ENCODE data around the gene UPB1.
"Not testable (repeated sequence)": the region's sequence is repeated elsewhere in the genome, so short reads cannot be mapped to it uniquely, and the experiment has no call there.

Gene UPB1

DNA sequence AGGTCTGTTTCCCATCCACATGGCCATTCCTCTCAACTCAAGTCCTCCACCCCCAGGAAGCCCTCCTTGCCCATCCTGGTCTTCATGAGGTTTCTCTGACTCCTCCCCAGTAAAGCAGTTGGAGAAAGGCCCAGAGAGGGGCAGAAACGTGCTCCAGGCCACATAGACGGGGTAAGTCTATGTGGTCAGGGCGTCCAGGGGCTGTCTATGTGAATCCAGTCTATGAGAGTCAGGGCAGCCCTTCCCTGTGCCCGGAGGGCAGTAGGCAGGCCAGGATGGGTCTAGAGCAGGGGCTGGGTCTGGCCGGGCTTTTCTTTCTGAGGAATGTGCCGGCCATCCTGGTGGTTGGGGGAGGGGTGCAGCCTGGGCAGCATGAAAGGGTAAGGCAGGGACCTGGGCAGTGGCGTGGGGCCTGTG, 48.1 kb downstream of the UPB1 start:
- DNase-seq (ENCODE audit: extremely low spot score): no peak
- TF ChIP-seq SUZ12 (IDR thresholded peaks at IDR 0.05) (no peak), FOXM1 (IDR thresholded peaks at IDR 0.05; ENCODE audit: borderline replicate concordance) (no peak), ELF4 (IDR thresholded peaks at IDR 0.05) (no peak), NFRKB (IDR thresholded peaks at IDR 0.05) (no peak), TARDBP (IDR thresholded peaks at IDR 0.05) (no peak), SP1 (IDR thresholded peaks at IDR 0.05) (no peak), FOXA1 (IDR thresholded peaks at IDR 0.05) (no peak), HDGF (IDR thresholded peaks at IDR 0.05; ENCODE audit: borderline replicate concordance) (no peak), ZNF384 (IDR thresholded peaks at IDR 0.05) (no peak), FOXK2 (IDR thresholded peaks at IDR 0.05) (no peak), PKNOX1 (IDR thresholded peaks at IDR 0.05) (no peak), L3MBTL2 (conservative IDR thresholded peaks at IDR 0.05) (no peak), BHLHE40 (IDR thresholded peaks at IDR 0.05; ENCODE audit: borderline replicate concordance) (no peak), ARNT (IDR thresholded peaks at IDR 0.05) (no peak), CTBP1 (IDR thresholded peaks at IDR 0.05; ENCODE audit: borderline replicate concordance) (no peak), LEF1 (IDR thresholded peaks at IDR 0.05; ENCODE audit: borderline replicate concordance) (no peak)
- ChIA-PET CTCF (no interaction called here), POLR2A (no interaction called here)

DNA sequence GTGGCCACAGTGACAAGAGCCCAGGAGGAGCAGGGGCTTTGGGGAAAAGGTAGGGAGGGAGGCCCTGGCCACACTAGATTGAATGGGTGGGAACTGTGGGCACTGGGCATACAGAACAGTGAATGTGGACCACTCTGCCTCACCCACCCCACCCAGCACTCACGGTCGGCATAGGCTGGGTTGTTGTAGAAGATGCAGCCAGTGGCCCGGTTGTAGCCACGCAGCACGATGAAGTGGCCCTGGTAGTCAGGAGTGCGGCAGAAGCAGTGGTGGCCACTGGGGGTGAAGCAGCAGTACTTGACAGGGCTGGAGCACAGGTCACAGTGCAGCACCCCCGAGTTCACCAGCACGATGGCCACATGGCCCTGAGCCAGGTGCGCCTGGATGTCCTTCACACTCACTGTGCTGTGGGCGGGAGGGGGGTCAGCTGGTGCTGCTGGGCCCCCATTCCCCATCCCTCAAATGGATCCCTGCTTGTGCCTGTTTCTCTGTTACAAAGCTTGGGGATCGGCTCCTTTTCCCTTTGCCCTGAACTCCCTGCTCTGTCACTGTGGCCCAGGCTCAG, 48.6 kb downstream of the UPB1 start:
- no peak for DNase-seq (ENCODE audit: extremely low spot score)
- ChIA-PET CTCF (no interaction called here), POLR2A (no interaction called here)
- no peak for TF ChIP-seq L3MBTL2 (conservative IDR thresholded peaks at IDR 0.05)
- no peak for TF ChIP-seq HDGF (IDR thresholded peaks at IDR 0.05; ENCODE audit: borderline replicate concordance)
- no peak for TF ChIP-seq FOXA1 (IDR thresholded peaks at IDR 0.05)
- TF ChIP-seq FOXM1 (IDR thresholded peaks at IDR 0.05; ENCODE audit: borderline replicate concordance): no peak
- TF ChIP-seq ARNT (IDR thresholded peaks at IDR 0.05): no peak
- no peak for TF ChIP-seq BHLHE40 (IDR thresholded peaks at IDR 0.05; ENCODE audit: borderline replicate concordance)
- TF ChIP-seq SP1 (IDR thresholded peaks at IDR 0.05): no peak
- no peak for TF ChIP-seq ELF4 (IDR thresholded peaks at IDR 0.05)

GRCh38 chr22:24548812-24549211, 53.7 kb downstream of the UPB1 start:
- no peak for DNase-seq (ENCODE audit: extremely low spot score)
- POLR2A ChIA-PET: interaction anchor here (1.1 kb wide), 1 partner anchor 10 kb away, joined by 3 read pairs; no protein-coding TSS in a partner anchor
- TF ChIP-seq ARNT (IDR thresholded peaks at IDR 0.05) (no peak), PKNOX1 (IDR thresholded peaks at IDR 0.05) (no peak), SP1 (IDR thresholded peaks at IDR 0.05) (no peak), TARDBP (IDR thresholded peaks at IDR 0.05) (no peak), SUZ12 (IDR thresholded peaks at IDR 0.05) (no peak), BHLHE40 (IDR thresholded peaks at IDR 0.05; ENCODE audit: borderline replicate concordance) (no peak), L3MBTL2 (conservative IDR thresholded peaks at IDR 0.05) (no peak), FOXK2 (IDR thresholded peaks at IDR 0.05) (no peak), LEF1 (IDR thresholded peaks at IDR 0.05; ENCODE audit: borderline replicate concordance) (no peak), HDGF (IDR thresholded peaks at IDR 0.05; ENCODE audit: borderline replicate concordance) (no peak), FOXM1 (IDR thresholded peaks at IDR 0.05; ENCODE audit: borderline replicate concordance) (no peak), NFRKB (IDR thresholded peaks at IDR 0.05) (no peak), ELF4 (IDR thresholded peaks at IDR 0.05) (no peak), FOXA1 (IDR thresholded peaks at IDR 0.05) (no peak), ZNF384 (IDR thresholded peaks at IDR 0.05) (no peak), CTBP1 (IDR thresholded peaks at IDR 0.05; ENCODE audit: borderline replicate concordance) (no peak)
- CTCF ChIA-PET: no interaction called here

DNA sequence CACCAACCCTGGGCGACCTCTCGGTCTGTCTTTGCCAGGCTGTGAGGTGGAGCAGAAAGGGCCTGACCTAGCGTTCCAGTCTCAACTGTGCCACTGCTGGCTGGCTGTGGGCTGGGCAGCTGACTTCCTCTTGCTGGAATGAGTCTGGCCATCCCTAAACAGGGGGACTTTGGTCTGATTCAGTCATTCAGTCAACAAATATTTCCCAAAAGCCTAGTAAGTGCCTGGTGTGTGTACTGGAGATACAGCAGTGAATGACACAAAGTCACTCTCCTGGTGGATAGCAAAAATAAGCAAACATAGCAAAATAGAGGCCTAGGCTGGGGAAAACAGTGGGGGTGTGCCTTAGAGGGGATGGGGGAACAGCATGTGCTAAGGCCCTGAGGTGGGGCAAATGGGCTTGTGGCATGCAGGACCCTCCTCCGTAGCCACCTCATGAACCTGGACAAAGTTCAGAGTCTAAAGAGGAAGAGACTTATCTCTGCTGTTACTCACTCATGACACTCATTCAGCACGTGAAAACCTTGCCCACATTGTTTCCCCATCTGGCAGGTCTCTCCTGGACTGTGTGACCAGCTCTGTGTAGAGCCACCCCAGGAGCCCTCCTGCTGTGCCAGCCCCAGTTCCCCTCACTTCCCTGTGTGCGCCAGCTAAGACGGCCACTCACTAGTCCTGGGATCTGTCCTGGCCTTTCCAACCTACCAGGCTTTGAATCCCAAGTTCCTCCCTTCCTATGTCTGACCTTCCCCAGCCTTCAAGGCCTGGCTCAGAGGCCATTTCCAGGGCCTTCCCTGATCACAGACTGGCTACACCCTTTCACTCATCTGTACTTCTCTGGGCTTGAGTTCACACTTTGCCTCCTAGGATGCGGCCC, 55.1 kb downstream of the UPB1 start:
- DNase-seq (ENCODE audit: extremely low spot score): no peak
- POLR2A ChIA-PET: interaction anchor here (1.1 kb wide), 1 partner anchor 9 kb away, joined by 3 read pairs; no protein-coding TSS in a partner anchor
- CTCF ChIA-PET: no interaction called here

DNA sequence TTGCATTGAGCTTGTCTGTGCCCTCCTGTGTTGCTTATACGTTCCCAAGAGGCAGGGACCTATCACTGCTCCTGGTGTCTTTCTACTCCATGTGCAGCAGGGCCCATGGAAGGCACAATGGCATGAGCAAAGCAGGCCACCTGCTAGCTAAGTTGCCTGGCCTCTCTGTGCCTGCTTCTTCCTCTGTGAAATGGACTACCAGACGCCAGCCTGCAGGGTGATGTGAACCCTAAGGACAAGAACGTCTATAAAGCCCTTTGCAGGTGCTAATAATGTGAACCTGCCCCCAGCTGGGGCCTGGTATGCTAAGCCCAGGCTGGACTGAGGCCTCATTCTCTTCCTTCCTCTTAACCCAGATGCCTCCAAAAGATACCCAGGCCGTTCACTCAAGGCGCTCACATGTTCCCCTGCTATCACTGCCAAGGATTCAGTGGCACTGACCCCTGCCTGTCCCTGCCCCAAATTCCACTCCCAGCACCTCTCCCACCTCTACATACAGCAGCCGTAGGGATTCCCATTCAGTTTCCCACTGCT, 55.8 kb downstream of the UPB1 start:
- CTCF ChIA-PET: no interaction called here
- TF ChIP-seq SUZ12 (IDR thresholded peaks at IDR 0.05): no peak
- TF ChIP-seq BHLHE40 (IDR thresholded peaks at IDR 0.05; ENCODE audit: borderline replicate concordance): no peak
- TF ChIP-seq FOXM1 (IDR thresholded peaks at IDR 0.05; ENCODE audit: borderline replicate concordance): no peak
- no peak for TF ChIP-seq NFRKB (IDR thresholded peaks at IDR 0.05)
- no peak for TF ChIP-seq ELF4 (IDR thresholded peaks at IDR 0.05)
- TF ChIP-seq ZNF384 (IDR thresholded peaks at IDR 0.05): no peak
- no peak for TF ChIP-seq FOXA1 (IDR thresholded peaks at IDR 0.05)
- TF ChIP-seq SP1 (IDR thresholded peaks at IDR 0.05): no peak
- no peak for TF ChIP-seq TARDBP (IDR thresholded peaks at IDR 0.05)
- TF ChIP-seq PKNOX1 (IDR thresholded peaks at IDR 0.05): no peak
- no peak for TF ChIP-seq CTBP1 (IDR thresholded peaks at IDR 0.05; ENCODE audit: borderline replicate concordance)
- no peak for TF ChIP-seq HDGF (IDR thresholded peaks at IDR 0.05; ENCODE audit: borderline replicate concordance)
- no peak for DNase-seq (ENCODE audit: extremely low spot score)
- POLR2A ChIA-PET: no interaction called here

More for the DNA sequence above, 55.1 kb downstream of the UPB1 start:
- no peak for TF ChIP-seq ZNF384 (IDR thresholded peaks at IDR 0.05)
- TF ChIP-seq SUZ12 (IDR thresholded peaks at IDR 0.05): no peak
- TF ChIP-seq FOXM1 (IDR thresholded peaks at IDR 0.05; ENCODE audit: borderline replicate concordance): no peak
- no peak for TF ChIP-seq BHLHE40 (IDR thresholded peaks at IDR 0.05; ENCODE audit: borderline replicate concordance)
- TF ChIP-seq ARNT (IDR thresholded peaks at IDR 0.05): no peak
- TF ChIP-seq ELF4 (IDR thresholded peaks at IDR 0.05): no peak
- no peak for TF ChIP-seq HDGF (IDR thresholded peaks at IDR 0.05; ENCODE audit: borderline replicate concordance)
- TF ChIP-seq CTBP1 (IDR thresholded peaks at IDR 0.05; ENCODE audit: borderline replicate concordance): no peak

DNA sequence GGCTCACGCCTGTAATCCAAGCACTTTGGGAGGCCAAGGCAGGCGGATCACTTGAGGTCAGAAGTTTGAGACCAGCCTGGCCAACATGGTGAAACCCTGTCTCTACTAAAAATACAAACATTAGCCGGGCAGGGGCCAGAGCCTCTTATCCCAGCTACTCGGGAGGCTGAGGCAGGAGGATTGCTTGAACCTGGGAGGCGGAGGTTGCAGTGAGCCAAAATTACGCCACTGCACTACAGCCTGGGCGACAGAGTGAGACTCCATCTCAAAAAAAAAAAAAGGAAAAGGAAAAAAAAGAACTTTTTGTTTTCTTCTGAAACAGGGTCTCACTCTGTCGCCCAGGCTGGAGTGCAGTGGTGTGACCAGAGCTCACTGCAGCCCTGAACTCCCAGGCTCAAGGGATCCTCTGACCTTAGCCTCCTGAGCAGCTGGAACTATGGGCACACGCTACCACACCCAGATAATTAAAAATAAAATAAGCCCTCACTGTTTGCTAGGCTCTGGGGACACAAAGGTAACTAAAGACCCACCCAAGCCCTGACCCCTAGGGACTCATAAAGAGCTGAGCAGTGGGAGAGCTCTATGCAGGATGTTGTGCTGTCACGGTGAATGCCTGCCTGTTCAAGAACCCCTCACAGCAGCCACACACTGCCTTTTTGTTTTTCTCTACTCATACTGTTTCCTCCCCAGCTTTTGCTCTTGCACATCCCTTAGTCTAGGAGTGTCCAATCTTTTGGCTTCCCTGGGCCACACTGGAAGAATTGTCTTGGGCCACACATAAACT, 57.6 kb downstream of the UPB1 start:
- DNase-seq (ENCODE audit: extremely low spot score); CTCF ChIA-PET: not testable (repeated sequence)
- POLR2A ChIA-PET: interaction anchor here (1.0 kb wide), 1 partner anchor 8 kb away, joined by 3 read pairs; no protein-coding TSS in a partner anchor
